K562 (cell line): ENCODE data around the gene DGAT2. TPM values are rescaled to one million over a fixed set of nuclear protein-coding genes. Genes with fewer than 3 reads are reported as not detected.

ENCODE experiments used
- CBFA2T2 ChIP-seq: fragments of 450-650 bp; conservative IDR thresholded peaks from 2 replicates; pipeline ENCODE4 v1.6.1; 2017; ENCODE audit warnings: mild to moderate bottlenecking
- CBFA2T3 ChIP-seq: fragments of 450-650 bp; IDR thresholded peaks from 2 replicates; pipeline ENCODE4 v1.6.1; 2017
- FOXA1 ChIP-seq: fragments of 450-650 bp; IDR thresholded peaks from 2 replicates; pipeline ENCODE4 v1.6.1; 2016; ENCODE audit warnings: mild to moderate bottlenecking, borderline replicate concordance
- KLF16 ChIP-seq: IDR thresholded peaks from 2 replicates; pipeline ENCODE4 v1.6.1; 2016; ENCODE audit warnings: antibody characterized with exemption
- NCOR1 ChIP-seq: fragments of 450-650 bp; IDR thresholded peaks from 2 replicates; pipeline ENCODE4 v1.6.1; 2016; ENCODE audit warnings: mild to moderate bottlenecking, moderate library complexity
- PHF21A ChIP-seq: fragments of 450-650 bp; IDR thresholded peaks from 2 replicates; pipeline ENCODE4 v1.6.1; 2017; ENCODE audit warnings: low read depth, borderline replicate concordance
- TCF3 ChIP-seq: sonication (generic); formaldehyde crosslinking; IDR thresholded peaks from 2 replicates; pipeline ENCODE4 v1.4.0; 2020; ENCODE audit warnings: mild to moderate bottlenecking, missing genetic modification reagents
- ZBTB7A ChIP-seq: IDR thresholded peaks from 2 replicates; pipeline ENCODE4 v1.6.1; 2011; ENCODE audit warnings: low read depth, mild to moderate bottlenecking, low read length, moderate library complexity, borderline replicate concordance; ENCODE audit not compliant: control insufficient read depth
- ZFX ChIP-seq: sonication (generic); formaldehyde crosslinking; IDR thresholded peaks from 2 replicates; pipeline ENCODE4 v1.8.0; 2022; ENCODE audit warnings: mild to moderate bottlenecking, missing genetic modification reagents, moderate library complexity
- ZNF707 ChIP-seq: fragments of 250-450 bp; sonication (Bioruptor Pico); conservative IDR thresholded peaks from 2 replicates; pipeline ENCODE4 v1.8.0; 2022; ENCODE audit warnings: inconsistent platforms, mild to moderate bottlenecking, moderate library complexity
- polyA plus RNA-seq, 8 experiments: library from polyadenylated mRNA; depleted of rRNA in 4 of 8; stranded (reverse) in 5 of 8; unstranded in 3 of 8; fragments of >200 nt; fragmentation: Nextera tagmentation in 2 of 8; fragmentation: Illumina TruSeq in 1 of 8; extraction: Ambion mirVana in 2 of 8; extraction: Trizol in 1 of 8; gene quantifications; 2 replicates each; pipeline versions ENCODE4 v1.2.1 to v1.2.3, GENCODE V29; 2011 to 2014; ENCODE audit warnings: inconsistent platforms in 1 of 8, missing spikeins in 1 of 8
- total RNA-seq, 7 experiments: library from RNA; depleted of rRNA in 6 of 7; stranded (reverse); fragments of >200 nt in 6 of 7; fragmentation: Illumina TruSeq in 2 of 7; extraction: Trizol in 2 of 7; gene quantifications; 2 replicates each; pipeline versions ENCODE4 v1.2.1 to v1.2.3, GENCODE V29; 2011 to 2021; ENCODE audit warnings: low replicate concordance in 1 of 7
- TF ChIP-seq, protein P1 (sequence below): sonication (generic); formaldehyde crosslinking; IDR thresholded peaks from 2 replicates; pipeline ENCODE4 v1.8.0; 2022; ENCODE audit warnings: missing genetic modification reagents, mild to moderate bottlenecking, moderate library complexity, borderline replicate concordance
- TF ChIP-seq, protein P2 (sequence below), 3 experiments: fragments of 200-800 bp in 1 of 3; fragments of 250-450 bp in 1 of 3; fragments of 450-650 bp in 1 of 3; sonication (Bioruptor Pico) in 1 of 3; sonication (Bioruptor generic) in 1 of 3; formaldehyde crosslinking in 1 of 3; IDR thresholded peaks; 2 replicates each; pipeline versions ENCODE4 v1.6.1 to v1.8.0; 2016 to 2022; ENCODE audit warnings: mild to moderate bottlenecking in 2 of 3, missing genetic modification characterization in 2 of 3, missing compliant biosample characterization in 1 of 3, moderate library complexity in 1 of 3
- TF ChIP-seq, protein P3 (sequence below), 2 experiments: fragments of 450-650 bp in 1 of 2; sonication (generic) in 1 of 2; formaldehyde crosslinking in 1 of 2; IDR thresholded peaks; 2 replicates each; pipeline versions ENCODE4 v1.7.1 to v1.9.0; 2016 to 2022; ENCODE audit warnings: inconsistent platforms in 1 of 2, mild to moderate bottlenecking in 1 of 2, missing genetic modification reagents in 1 of 2

Gene DGAT2
- total and polyA plus RNA-seq, 9 of the 15 experiments (the other 6 are each of a cell fraction or from before 2014, with no cell fraction given) = 0.68 to 2.8 (median 1.8) TPM

DNA sequence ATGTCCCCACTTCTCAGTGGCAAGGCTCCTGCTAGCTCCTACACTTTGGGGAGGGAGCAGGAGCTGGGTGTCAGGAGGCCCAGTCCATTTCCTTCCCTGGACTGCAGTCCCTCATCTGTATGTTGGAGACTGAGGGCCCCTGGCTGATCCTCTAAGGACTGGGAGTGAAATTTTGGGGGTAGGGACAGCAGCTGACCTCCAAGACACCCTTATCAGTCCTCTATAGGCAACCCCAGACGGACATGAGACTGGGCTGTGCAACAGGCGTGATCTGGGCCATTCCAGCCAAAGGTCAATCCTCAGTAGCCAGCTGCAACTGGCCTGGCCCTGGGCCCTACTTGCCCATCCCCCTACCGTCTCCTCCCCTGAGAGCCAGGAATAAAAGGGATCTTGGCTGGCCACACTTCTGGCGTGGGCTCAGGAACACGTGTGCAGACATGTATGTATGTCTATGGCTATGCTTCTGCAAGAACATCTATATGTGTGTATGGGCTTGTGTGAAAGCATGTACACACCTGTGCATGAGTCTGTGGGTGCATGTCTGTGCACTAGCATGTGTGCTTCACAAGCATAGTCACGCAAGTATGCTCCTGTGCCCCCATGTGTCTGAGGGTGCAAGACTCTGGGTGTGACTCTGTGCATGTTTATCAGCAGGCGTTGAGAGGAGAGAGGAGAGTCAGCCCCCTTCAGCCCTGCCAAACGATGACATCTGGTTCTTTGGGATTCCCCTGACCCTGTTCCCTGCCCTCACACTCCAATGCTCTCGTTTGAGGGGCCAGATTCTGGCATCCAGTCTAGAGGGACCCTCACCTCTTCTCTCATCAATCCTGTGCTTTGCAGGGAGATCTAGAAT is 24.6 kb upstream of the DGAT2 start (continued):
- TF ChIP-seq, protein P1, sequence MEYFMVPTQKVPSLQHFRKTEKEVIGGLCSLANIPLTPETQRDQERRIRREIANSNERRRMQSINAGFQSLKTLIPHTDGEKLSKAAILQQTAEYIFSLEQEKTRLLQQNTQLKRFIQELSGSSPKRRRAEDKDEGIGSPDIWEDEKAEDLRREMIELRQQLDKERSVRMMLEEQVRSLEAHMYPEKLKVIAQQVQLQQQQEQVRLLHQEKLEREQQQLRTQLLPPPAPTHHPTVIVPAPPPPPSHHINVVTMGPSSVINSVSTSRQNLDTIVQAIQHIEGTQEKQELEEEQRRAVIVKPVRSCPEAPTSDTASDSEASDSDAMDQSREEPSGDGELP = peak; percentile 21; the same call in 1 of the 2 replicates
- TF ChIP-seq PHF21A = no peak
- peak; percentile 58 for TF ChIP-seq CBFA2T2
- TF ChIP-seq ZBTB7A = no peak
- TF ChIP-seq NCOR1 = peak; percentile 52
- TF ChIP-seq CBFA2T3 = peak; percentile 72
- TF ChIP-seq, protein P2, sequence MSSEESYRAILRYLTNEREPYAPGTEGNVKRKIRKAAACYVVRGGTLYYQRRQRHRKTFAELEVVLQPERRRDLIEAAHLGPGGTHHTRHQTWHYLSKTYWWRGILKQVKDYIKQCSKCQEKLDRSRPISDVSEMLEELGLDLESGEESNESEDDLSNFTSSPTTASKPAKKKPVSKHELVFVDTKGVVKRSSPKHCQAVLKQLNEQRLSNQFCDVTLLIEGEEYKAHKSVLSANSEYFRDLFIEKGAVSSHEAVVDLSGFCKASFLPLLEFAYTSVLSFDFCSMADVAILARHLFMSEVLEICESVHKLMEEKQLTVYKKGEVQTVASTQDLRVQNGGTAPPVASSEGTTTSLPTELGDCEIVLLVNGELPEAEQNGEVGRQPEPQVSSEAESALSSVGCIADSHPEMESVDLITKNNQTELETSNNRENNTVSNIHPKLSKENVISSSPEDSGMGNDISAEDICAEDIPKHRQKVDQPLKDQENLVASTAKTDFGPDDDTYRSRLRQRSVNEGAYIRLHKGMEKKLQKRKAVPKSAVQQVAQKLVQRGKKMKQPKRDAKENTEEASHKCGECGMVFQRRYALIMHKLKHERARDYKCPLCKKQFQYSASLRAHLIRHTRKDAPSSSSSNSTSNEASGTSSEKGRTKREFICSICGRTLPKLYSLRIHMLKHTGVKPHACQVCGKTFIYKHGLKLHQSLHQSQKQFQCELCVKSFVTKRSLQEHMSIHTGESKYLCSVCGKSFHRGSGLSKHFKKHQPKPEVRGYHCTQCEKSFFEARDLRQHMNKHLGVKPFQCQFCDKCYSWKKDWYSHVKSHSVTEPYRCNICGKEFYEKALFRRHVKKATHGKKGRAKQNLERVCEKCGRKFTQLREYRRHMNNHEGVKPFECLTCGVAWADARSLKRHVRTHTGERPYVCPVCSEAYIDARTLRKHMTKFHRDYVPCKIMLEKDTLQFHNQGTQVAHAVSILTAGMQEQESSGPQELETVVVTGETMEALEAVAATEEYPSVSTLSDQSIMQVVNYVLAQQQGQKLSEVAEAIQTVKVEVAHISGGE (CRISPR knock-in tag; IDR thresholded peaks at IDR 0.05) = no peak
- TF ChIP-seq KLF16 = peak; percentile 74
- TF ChIP-seq, protein P3, sequence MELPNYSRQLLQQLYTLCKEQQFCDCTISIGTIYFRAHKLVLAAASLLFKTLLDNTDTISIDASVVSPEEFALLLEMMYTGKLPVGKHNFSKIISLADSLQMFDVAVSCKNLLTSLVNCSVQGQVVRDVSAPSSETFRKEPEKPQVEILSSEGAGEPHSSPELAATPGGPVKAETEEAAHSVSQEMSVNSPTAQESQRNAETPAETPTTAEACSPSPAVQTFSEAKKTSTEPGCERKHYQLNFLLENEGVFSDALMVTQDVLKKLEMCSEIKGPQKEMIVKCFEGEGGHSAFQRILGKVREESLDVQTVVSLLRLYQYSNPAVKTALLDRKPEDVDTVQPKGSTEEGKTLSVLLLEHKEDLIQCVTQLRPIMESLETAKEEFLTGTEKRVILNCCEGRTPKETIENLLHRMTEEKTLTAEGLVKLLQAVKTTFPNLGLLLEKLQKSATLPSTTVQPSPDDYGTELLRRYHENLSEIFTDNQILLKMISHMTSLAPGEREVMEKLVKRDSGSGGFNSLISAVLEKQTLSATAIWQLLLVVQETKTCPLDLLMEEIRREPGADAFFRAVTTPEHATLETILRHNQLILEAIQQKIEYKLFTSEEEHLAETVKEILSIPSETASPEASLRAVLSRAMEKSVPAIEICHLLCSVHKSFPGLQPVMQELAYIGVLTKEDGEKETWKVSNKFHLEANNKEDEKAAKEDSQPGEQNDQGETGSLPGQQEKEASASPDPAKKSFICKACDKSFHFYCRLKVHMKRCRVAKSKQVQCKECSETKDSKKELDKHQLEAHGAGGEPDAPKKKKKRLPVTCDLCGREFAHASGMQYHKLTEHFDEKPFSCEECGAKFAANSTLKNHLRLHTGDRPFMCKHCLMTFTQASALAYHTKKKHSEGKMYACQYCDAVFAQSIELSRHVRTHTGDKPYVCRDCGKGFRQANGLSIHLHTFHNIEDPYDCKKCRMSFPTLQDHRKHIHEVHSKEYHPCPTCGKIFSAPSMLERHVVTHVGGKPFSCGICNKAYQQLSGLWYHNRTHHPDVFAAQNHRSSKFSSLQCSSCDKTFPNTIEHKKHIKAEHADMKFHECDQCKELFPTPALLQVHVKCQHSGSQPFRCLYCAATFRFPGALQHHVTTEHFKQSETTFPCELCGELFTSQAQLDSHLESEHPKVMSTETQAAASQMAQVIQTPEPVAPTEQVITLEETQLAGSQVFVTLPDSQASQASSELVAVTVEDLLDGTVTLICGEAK (IDR thresholded peaks at IDR 0.05) = no peak
- TF ChIP-seq, protein P3 (CRISPR knock-in tag; IDR thresholded peaks at IDR 0.05) = no peak
- no peak for TF ChIP-seq ZFX (CRISPR knock-in tag)
- TF ChIP-seq TCF3 (CRISPR knock-in tag) = peak; percentile 26; the same call in 1 of the 2 replicates
- TF ChIP-seq FOXA1 = no peak
- no peak for TF ChIP-seq ZNF707 (CRISPR knock-in tag)
